Measurements from ENCODE around the gene KAT2B. TPM values are rescaled to one million over a fixed set of nuclear protein-coding genes. Genes with fewer than 3 reads are reported as not detected.
A peak's percentile ranks its signal among the peaks of the same experiment; 100 is the strongest.

KAT2B gene
- total RNA-seq, 3 donors from 2014 or later, result 27.2 to 49.1 (median 27.5) TPM

DNA sequence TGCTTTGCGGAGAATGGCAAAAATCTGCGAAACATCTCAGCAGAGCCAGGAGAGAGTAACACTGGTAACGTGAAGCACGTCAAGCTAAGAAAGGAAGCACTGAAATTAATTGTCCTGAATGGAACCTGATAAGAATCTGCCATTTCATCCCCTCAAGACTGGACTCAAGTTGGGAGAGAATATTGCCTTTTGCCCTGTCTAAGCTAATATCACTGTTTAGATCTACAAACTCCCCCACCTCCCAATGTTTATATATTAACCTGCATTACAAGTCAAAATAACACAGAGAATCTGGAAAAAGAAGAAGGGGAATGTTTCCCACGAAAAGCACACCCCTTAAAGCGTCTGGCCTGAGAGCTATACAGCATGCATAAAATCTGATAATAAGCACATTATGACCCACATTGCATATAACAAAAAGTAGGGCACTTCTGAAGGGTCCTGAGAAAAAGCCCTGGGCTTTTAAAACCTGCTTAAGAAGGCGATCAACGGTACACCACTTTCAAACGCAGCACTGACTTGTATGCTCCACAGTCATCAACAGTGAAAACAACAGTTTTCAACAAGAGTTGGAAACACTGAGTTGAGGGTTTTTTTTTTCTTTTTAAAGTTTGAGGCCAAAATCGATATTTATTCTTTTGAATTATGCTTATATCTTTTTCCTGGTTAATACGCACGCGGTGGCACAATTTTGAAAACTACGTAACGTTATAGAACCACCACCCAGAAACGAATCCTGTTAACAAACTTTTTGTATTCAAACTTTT is 1.4 kb upstream of the KAT2B start:
- TF ChIP-seq, protein P1, sequence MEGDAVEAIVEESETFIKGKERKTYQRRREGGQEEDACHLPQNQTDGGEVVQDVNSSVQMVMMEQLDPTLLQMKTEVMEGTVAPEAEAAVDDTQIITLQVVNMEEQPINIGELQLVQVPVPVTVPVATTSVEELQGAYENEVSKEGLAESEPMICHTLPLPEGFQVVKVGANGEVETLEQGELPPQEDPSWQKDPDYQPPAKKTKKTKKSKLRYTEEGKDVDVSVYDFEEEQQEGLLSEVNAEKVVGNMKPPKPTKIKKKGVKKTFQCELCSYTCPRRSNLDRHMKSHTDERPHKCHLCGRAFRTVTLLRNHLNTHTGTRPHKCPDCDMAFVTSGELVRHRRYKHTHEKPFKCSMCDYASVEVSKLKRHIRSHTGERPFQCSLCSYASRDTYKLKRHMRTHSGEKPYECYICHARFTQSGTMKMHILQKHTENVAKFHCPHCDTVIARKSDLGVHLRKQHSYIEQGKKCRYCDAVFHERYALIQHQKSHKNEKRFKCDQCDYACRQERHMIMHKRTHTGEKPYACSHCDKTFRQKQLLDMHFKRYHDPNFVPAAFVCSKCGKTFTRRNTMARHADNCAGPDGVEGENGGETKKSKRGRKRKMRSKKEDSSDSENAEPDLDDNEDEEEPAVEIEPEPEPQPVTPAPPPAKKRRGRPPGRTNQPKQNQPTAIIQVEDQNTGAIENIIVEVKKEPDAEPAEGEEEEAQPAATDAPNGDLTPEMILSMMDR (IDR thresholded peaks at IDR 0.05), result no peak
- ATAC-seq, result no peak
- H3K4me1 ChIP-seq (ENCODE audit: low read depth), result peaks cover 25% of the 10 kb centered on the region
- no peak overlapping the region for H3K4me3 ChIP-seq
- H3K36me3 ChIP-seq (ENCODE audit: low read depth), result no peaks in the 10 kb centered on the region
- no peaks in the 10 kb centered on the region for H3K9me3 ChIP-seq
- no peak for DNase-seq
- intact Hi-C loops (cut with DNase I, micrococcal nuclease), result no loop called here

DNA sequence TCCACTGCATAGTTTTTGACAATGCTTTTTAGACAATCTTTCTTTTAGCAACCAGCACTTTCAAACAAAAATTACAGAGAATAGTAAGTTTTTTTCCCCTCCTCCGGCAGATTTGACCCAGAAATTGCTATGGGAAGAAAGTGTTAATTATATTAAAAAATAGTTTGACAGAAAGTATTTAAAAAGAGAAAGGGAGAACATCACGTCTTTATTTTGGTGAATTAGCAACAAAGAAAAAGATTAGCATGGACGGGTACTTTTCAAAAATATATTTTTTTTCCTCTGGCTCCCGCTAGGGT is 831 bp upstream of the KAT2B start:
- ATAC-seq (no peak), DNase-seq (no peak)
- Histone ChIP-seq H3K4me1 (ENCODE audit: low read depth) (peaks cover 30% of the 10 kb centered on the region), H3K9me3 (no peaks in the 10 kb centered on the region), H3K36me3 (ENCODE audit: low read depth) (no peaks in the 10 kb centered on the region), H3K4me3 (peak overlapping the region; percentile 61)
- TF ChIP-seq, protein P1 (IDR thresholded peaks at IDR 0.05), result no peak
- intact Hi-C loops (cut with DNase I, micrococcal nuclease), result no loop called here

DNA sequence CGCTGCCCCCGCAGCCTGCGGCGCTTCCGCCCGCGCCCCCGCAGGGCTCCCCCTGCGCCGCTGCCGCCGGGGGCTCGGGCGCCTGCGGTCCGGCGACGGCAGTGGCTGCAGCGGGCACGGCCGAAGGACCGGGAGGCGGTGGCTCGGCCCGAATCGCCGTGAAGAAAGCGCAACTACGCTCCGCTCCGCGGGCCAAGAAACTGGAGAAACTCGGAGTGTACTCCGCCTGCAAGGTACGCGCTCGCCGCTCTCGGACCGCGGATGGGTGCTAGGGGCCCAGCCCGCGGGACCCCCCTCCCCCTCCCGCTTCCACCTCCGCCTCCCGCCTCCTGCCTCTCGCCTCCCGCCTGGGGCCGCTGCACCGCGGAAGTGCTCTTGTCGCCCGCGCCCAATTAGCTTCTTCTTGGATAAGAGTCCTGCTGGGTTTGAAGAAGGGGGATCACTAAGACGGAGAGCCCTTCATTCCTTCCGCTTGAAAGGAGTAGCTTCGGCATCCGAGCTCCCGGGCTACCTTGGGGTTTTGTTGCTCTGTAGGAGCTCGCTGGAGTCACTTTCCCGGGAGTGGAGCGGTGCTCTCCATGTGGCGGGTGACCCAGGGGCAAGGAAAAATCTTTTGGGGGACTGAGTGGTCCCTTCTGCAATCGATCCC is 426 bp downstream of the KAT2B start:
- ATAC-seq, result peak; percentile 57
- intact Hi-C loops (cut with DNase I, micrococcal nuclease), result loop anchor here in 1 of 2 donors (10.0 kb wide), 1 partner anchor 96 kb away; the partner anchor contains the start of gene RAB5A
- DNase-seq, result peak; percentile 82 to 91 (median 85)
- Histone ChIP-seq H3K4me1 (ENCODE audit: low read depth) (peaks cover 30% of the 10 kb centered on the region), H3K9me3 (no peaks in the 10 kb centered on the region), H3K36me3 (ENCODE audit: low read depth) (no peaks in the 10 kb centered on the region), H3K4me3 (peak overlapping the region; percentile 61)
- TF ChIP-seq, protein P1 (IDR thresholded peaks at IDR 0.05), result no peak

DNA sequence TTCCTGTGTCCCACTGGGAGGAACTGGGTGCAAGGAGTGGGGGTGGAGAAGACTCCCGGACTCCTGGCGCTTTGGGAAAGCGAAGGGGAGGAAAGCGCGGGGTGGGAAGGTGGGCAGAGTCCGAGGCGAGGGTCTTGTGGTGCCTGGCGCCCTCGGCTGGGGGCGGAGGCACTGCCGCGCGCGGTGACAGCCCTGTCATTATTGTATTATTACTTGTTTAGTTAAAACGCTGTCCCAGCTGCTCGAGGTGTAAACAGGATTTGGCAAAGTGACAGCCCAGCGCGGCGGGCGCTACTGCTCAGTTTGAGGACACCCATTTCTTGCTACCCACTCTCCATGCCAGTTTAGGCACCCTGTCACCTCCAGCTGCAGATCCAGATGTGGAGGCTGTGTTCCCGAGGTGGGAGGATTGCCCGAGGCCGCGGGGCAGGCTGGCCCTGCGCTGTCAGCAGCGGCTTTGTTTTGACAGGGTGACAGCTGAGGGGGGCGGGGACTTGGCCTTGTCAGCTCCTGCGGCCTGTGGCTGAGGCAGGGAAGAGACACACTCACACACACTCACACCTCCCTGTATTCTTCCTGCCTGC is 1.0 kb downstream of the KAT2B start:
- TF ChIP-seq, protein P1 (IDR thresholded peaks at IDR 0.05), result no peak
- H3K4me1 ChIP-seq (ENCODE audit: low read depth), result peaks cover 30% of the 10 kb centered on the region
- ATAC-seq, result peak; percentile 72
- DNase-seq, result peak; percentile 89 to 94 (median 94)
- H3K36me3 ChIP-seq (ENCODE audit: low read depth), result no peaks in the 10 kb centered on the region
- intact Hi-C loops (cut with DNase I, micrococcal nuclease), result loop anchor here in 1 of 2 donors (10.0 kb wide), 1 partner anchor 96 kb away; the partner anchor contains the start of gene RAB5A
- H3K9me3 ChIP-seq, result no peaks in the 10 kb centered on the region
- H3K4me3 ChIP-seq, result peak overlapping the region; percentile 61

DNA sequence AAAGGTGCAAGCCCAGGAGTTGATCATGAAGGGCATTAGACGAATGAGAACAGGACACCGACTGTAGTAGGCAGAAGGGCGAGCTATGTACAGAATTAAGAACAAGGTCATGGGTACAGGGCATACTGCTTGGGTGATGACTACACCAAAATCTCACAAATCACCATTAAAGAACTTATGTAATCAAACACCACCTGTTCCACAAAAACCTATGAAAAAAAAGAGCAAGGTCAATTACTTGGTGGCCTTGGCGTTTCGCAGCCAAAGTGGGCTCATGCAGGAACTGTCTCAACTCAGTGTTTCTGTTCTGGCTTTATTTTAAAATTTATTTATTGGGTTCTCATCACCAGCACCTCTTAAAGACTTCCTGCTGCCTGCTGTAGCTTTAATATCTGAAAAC is 2.1 kb downstream of the KAT2B start:
- Histone ChIP-seq H3K4me3 (no peak overlapping the region), H3K36me3 (ENCODE audit: low read depth) (no peaks in the 10 kb centered on the region), H3K9me3 (no peaks in the 10 kb centered on the region), H3K4me1 (ENCODE audit: low read depth) (peaks cover 30% of the 10 kb centered on the region)
- TF ChIP-seq, protein P1 (IDR thresholded peaks at IDR 0.05), result no peak
- ATAC-seq (no peak), DNase-seq (no peak)
- intact Hi-C loops (cut with DNase I, micrococcal nuclease), result loop anchor here in 1 of 2 donors (10.0 kb wide), 1 partner anchor 98 kb away; the partner anchor contains the start of gene RAB5A

Data from mucosa of descending colon (tissue), 3 donors.